ENCODE results near the gene SLC48A1.

Gene SLC48A1

GRCh38 chr12:47828976-47829482 is 56.0 kb downstream of the SLC48A1 start:
- no peak for DNase-seq

- no peak for DNase-seq
Measured at GRCh38 chr12:47829584-47829983, 56.5 kb downstream of the SLC48A1 start.
